LoVo (cell line): ENCODE data around the gene GSK3A.

ENCODE experiments used
- DNase-seq: peaks from one replicate; pipeline ENCODE4 v3.0.0-alpha.2; 2016; ENCODE audit warnings: low spot score

Gene GSK3A

DNA sequence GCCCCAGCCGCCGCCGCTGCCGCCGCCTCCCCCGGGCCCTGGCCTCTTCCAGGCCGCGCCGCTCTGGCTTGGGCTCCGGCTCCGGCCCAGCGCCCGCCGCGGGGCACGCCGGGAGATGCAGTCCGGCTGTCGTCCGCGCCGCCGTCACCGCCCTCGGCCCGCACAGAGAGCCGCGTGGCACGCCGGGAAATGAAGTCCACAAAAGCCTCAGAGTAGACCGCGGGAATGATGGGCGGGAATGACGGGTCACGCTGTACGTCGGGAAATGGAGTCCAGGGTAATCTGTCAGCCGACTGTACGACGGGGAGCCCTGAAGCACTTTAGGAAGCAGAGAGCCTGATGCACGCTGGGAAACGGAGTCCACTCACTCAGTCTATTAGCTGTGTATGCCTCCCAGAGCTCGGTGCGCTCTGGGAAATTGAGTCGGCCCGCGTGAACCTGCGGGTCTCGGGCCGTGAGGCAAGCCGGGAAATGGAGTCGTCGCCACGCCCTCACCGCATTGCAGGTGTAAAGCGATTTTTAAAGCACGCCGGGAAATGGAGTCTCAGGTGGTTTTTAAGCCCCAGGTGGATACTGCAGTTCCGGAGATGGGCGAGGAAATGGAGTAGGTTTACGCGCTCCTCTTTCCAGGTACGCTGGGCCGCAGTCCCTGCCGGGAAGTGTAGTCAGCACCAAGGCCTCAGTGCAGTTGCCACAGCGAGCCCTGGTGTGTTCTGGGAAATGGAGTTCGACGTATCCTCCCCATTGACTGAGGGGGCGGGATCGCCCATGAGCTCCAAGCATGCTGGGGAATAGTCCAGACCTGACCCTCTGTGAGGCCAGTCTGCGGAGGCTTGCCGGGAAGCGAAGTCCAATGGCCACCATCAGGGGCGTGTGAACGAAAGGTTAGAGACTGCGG is at the start of gene GSK3A:
Gene GSK3A (minus strand): TSS at position 91 of the 898 bp plus-strand sequence. CDS start 137 bp downstream, outside the sequence.
- DNase-seq, result peak; percentile 98

DNA sequence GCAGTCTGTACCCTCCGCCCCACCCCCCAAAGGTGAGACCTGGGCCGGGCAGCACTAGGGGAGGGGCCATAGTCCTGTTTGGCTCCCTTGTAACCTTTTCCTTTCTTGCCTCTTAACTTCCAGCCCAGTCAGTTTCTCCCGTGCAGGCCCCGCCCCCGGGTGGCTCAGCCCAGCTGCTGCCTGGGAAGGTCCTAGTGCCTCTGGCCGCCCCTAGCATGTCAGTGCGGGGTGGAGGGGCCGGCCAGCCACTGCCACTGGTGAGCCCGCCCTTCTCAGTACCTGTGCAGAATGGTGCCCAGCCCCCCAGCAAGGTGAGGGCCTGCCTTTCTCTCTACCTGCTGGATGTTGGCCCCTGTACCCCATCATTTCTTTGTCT is 49.0 kb upstream of the GSK3A start:
- DNase-seq, result no peak

DNA sequence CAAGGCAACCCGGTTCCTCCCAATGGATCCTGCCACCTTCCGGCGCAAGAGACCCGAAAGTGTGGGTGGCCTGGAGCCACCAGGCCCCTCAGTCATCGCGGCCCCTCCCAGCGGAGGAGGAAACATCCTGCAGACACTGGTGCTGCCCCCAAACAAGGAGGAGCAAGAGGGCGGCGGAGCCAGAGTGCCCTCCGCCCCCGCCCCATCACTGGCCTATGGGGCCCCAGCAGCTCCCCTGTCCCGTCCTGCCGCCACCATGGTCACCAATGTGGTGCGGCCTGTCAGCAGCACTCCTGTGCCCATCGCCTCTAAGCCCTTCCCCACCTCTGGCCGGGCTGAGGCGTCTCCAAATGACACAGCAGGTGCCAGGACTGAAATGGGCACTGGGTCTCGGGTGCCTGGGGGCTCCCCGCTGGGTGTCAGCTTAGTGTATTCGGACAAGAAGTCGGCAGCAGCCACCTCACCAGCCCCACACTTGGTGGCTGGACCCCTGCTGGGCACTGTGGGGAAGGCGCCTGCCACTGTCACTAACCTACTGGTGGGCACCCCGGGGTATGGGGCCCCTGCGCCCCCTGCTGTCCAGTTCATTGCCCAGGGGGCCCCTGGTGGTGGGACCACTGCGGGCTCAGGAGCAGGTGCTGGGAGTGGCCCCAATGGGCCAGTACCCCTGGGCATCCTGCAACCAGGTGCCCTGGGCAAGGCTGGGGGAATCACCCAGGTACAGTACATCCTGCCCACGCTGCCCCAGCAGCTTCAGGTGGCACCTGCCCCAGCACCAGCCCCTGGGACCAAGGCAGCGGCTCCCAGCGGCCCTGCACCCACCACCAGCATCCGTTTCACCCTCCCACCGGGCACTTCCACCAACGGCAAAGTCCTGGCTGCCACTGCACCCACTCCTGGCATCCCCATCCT is 48.4 kb upstream of the GSK3A start:
- no peak for DNase-seq

DNA sequence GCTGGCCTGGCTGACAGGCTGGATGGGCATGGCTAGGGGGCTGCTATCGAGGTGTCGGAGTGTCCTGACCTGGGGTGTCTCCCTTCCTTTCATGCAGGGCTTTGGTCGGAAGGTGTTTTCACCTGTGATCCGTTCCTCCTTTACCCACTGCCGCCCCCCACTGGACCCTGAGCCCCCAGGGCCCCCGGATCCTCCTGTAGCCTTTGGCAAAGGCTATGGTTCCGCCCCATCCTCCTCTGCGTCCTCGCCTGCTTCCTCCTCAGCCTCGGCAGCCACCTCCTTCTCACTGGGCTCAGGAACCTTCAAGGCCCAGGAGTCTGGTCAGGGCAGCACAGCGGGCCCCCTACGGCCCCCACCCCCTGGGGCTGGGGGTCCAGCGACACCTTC is 47.7 kb upstream of the GSK3A start:
- no peak for DNase-seq

DNA sequence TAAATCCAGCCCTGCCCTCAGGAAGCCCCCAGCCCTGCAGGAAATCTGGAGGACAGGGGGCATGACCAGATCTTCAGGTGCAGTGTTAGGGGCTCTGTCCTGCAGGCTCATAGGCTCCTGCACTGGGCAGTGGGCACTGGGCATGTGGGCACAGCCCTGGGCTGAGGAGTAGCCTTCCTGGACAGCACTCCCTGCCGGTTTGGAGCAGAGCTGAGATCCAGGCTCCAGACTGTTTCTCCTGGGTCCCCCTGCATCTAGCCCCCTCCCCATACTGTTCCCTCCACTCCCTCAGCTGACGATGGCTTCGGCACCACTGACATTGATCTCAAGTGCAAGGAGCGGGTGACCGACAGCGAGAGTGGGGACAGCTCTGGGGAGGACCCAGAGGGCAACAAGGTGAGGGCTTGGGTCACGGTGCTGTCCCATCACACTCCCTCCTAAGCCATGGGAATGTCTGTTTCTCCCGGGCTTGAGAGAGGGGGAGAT is 47.2 kb upstream of the GSK3A start:
- DNase-seq, result no peak

DNA sequence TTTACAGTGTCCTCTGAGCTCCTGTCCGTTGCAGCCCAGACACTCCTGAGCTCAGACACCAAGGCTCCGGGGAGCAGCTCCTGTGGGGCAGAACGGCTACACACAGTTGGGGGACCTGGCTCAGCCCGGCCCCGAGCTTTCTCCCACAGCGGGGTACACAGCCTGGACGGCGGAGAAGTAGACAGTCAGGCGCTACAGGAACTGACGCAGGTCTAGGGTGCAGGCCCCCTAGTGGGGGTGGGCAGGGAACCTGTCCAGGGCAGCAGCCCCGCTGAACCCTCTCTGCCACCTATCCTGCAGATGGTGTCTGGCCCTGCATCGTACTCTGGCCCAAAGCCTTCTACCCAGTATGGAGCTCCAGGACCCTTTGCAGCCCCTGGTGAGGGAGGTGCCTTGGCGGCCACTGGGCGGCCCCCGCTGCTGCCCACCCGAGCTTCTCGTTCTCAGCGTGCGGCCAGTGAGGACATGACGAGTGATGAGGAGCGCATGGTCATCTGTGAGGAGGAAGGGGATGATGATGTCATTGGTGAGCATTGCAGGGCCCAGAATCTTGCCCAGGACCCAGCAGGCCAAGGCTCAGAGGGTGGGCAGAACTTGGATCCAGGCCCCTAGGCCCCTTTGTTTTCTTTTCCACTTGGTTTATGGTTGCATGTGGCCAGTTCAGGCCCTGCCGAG is 46.6 kb upstream of the GSK3A start:
- DNase-seq, result no peak

DNA sequence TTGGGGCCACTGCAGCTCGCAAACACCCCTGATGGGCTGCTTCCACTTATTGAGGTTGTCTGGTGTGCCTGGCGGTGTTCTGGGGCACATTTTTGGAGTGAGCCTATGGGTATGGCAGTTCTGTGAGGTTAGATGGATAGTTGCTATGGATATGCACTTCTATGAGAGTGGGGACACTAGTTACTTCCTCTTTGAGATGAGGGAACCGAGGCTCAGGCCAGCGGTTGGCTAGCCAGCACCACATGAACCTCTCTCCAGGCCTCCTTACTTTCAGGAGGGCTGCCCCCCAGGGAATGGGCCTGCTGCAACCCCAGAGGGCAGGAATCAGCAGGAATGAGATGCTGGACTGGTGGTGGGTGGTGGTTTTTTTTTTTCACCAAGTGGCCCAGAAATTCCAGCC is 46.0 kb upstream of the GSK3A start:
- no peak for DNase-seq

DNA sequence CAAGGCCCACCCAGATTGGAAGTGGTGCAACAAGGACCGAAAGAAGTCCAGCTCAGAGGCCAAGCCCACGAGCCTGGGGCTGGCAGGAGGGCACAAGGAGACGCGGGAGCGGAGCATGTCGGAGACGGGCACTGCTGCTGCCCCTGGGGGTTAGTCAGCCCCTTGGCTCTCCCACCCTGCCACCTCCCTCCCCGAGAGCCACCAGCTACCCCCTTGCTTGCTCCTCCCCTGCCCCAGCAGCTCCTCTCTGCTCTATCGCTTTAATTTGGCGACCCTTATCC is 45.4 kb upstream of the GSK3A start:
- DNase-seq, result no peak

DNA sequence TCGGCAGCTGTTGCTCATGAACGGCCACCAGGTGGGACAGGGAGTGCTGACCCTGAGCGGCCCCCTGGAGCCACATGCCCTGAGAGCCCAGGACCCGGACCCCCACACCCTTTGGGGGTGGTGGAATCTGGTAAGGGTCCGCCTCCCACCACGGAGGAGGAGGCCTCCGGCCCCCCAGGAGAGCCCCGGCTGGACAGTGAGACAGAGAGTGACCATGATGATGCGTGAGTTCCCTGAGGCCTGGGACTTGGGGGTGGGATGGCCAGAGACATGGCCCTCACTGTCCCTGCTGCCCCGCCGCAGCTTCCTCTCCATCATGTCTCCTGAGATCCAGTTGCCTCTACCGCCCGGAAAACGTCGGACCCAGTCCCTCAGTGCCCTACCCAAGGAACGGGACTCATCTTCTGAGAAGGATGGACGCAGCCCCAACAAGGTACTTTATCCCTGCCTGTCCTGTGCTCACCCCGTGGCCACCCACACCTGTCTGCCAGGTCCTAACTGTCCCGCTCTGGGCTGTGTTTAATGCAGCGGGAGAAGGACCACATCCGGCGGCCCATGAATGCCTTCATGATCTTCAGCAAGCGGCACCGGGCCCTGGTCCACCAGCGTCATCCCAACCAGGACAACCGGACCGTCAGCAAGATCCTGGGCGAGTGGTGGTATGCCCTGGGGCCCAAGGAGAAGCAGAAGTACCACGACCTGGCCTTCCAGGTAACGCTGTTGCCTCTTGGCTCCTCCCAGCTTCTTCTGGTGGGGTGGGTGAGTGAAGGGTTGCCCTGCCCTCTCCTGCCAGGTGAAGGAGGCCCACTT is 44.8 kb upstream of the GSK3A start:
- no peak for DNase-seq

DNA sequence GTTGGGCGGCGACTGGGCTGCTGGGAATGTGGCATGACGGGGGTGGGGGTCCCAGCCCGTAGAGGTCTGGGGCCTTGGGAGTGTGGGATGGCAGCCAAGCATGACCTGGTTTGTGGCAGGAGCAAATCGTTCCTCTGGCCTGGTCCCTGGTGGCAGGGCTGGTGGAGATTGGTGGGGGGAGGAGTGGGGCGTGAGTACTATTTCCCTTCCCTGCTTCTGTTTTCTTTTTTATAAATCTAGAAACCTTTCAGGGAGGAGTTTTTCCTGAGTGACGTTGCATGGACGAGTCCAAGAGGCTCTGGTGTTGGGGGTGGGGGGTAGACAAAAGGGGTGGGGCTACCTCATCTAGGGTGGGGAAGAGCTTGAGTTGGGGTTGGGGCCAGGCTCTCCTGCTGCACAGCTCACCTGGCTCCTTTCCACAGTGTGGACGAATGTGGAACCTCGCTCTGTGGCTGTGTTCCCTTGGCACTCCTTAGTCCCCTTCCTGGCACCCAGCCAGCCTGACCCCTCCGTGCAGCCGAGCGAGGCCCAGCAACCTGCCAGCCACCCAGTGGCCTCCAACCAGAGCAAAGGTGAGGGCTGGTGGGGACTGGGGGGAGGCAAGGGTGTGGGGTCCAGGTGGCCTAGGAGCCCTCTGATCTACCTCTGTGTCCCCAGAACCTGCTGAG is 44.1 kb upstream of the GSK3A start:
- DNase-seq, result no peak

DNA sequence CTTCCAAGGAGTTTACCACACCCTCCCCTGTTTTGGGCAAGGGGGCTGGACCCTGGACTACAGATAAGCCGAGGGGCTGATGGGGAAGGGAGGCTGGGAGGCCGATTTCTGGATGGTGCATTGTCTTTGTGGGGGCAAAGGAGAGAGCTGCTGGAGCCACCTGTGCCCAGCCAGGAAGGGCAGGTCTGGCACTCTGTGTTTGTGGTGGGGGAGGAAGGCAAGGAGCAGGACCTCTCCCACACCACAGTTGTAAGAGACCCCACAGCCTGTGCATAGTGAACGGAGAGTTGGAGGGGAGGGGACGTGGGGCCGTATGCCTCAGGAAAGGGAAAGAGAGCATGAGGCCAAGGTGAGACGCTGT is 43.6 kb upstream of the GSK3A start:
- DNase-seq, result no peak

DNA sequence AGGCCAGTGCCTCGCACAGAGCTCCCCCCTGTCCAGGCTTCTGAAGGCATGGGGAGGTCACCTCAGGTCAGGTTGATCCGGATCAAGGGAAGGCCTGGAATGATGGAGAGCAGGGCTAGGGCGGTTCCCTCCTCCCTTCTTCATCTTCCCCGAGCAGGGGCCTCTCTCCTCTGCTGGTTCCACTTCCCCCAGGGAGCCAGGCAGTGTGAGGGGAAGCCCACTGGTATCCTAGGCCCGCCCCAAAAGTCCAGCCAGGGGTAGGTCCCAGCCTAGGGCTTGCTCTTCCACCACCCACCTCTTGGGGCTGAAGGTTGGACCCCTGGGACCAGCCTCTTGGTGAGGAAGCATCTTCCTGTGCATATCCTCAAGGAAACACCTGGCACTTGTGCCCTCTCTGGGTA is 43.1 kb upstream of the GSK3A start:
- no peak for DNase-seq

DNA sequence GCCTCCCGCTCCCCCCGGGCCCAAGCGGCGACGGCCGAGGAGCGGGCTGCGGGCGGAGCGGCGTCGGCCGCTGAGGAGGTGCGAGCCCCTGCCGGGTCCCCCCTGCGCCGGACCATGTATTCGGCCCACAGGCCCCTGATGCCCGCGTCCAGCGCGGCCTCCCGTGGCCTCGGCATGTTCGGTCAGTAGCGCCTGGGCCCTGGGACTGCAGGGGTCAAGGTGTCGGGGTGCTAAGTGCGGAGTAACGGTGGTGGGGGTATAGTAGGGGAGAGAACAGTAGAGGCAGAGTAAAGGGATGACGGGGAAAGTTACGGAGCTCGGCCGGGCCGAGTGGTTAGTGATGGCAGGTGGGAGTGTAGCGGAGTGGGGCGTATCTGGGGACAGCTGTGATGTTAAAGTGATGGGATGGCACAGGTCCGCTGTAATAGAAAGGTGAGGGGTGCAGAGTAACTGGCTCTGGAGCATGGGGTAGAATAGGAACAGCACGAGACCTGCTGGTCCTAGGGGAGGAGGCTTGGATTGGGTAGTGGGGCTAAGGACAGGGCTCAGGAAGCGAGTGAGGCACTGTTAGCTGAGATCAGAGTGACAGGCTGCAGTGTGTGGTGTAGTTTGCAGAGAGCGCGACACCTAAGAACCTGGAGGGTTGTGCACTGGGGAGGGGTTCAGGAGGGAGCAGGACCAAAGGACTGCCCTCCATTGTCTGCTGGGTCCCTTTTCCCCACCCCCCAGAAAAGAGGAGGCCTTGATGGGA is 42.4 kb upstream of the GSK3A start:
- DNase-seq, result no peak

DNA sequence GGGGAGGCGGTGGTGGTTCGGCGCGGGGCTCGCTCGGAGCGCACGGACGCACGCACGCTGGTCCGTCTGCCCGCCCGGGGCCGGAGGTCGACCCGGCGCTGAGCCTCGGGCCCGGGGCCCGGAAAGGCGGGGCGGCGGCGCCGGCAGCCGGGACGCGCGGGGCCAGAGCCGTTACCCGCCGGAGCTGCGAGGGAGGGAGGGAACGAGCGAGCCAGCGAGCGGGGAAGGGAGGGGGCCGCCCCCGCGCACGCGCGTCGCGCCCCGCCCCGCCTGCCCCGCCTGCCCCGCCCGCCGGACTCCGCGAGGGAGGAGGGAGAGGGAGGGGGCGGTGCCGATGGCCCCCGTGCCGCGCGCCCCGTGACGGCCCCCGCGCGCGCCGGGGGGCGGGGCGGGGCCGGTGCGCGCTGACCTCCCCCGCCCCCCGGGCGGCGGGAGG is 41.7 kb upstream of the GSK3A start:
- DNase-seq, result peak; percentile 76

DNA sequence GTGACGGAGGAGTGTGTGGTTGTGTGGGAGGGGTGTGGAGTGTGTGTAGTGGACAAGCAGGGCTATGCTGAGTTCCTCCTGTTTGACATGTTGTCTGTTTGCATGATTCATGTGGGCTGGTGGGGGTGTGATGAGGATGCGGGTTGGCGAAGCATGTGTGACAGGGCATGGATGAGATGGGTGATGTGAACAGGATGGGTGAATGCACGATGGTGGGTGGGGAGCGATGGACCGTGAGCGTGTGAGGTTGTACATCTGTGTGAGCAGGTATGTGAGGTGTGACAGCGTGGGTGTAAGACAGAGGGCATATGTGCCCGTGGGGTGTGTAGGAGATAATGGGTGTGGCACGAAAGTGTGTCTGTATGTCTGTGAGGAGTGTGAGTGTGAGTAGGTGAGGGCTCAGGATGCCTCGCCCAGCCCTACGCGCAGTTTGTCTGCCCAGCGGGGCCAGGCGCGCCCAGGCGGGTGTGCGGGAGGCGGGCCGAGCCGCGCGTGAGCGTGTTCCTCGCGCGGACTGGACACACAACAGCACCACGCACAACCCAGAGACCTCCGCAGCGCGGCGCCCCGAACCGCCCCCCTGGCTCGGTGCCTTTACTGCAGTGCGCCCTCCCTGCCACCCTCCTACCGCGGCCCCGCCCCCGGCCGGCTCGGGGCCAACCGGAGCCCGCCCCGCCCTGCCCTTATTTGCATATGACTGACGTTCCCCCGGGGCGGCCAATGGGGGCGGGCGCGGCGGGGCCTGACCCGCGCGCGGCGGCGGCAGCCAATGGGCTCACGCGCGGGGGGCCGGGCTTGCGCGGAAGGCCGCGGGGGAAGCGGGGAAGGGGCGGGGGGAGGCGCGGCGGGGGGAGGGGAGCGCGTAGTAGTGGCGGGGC is 41.0 kb upstream of the GSK3A start:
- peak; percentile 93 for DNase-seq

DNA sequence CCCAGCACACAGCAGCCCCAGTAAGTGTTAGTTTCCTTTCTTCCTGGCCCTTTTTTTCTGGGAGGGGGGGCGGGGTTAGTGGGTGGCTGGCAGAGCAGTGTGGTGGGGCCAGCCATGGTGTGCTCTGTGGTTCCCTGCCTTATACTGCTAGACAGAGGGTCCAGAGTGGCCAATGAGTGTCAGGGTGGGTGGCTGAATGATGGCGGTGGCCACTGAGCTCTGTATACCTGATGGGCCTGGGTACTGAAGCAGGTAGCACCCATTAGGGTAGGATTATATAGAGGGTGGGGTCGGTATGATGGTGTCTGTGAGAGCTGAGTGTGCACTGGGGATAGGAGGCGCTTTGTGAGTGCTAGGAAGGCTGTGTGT is 40.4 kb upstream of the GSK3A start:
- no peak for DNase-seq

DNA sequence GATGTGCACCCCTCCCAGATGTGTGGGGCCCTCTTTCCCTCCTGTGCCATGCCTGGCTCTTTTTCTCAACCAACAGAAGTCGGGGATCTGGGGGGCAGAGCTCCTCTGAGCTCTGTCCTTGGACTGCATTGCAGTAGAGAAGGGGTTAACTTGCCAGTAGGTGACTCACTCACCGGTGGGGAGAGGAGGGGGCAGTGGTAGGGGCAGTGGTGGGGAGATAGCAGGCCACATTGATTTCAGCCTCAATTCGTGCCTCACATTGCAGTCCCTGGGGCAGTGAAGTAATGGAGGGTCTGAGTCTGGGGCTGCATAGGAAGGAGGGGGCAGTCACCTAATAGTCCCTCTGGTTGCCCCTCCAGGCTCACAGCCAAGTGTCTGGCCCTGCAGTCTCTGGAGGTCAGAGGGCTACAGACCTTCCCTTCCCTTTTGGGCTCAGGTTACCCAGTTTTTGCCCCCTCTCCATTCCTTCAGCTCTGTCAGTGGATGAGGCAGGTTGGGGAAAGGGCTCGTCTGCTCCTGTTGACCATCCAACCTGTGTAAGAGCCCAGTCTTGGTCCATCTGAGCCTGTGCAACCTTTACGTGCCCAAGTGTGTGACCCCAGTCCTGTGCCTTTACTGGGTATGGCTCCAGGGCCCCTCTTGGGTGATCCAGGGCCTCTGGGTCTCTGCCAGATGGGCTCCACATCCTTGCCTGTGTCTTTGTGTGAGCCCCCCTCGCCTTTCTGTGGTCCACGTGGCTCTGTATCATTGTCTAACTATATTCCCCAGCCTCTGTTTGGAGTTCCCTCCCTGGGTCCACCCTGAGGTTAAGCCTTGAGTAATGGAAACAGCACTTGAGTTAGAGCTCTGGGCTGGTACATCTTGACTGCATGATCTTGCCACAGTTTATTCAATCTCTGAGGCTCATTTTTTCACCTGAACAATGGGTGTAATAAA is 39.7 kb upstream of the GSK3A start:
- no peak for DNase-seq

DNA sequence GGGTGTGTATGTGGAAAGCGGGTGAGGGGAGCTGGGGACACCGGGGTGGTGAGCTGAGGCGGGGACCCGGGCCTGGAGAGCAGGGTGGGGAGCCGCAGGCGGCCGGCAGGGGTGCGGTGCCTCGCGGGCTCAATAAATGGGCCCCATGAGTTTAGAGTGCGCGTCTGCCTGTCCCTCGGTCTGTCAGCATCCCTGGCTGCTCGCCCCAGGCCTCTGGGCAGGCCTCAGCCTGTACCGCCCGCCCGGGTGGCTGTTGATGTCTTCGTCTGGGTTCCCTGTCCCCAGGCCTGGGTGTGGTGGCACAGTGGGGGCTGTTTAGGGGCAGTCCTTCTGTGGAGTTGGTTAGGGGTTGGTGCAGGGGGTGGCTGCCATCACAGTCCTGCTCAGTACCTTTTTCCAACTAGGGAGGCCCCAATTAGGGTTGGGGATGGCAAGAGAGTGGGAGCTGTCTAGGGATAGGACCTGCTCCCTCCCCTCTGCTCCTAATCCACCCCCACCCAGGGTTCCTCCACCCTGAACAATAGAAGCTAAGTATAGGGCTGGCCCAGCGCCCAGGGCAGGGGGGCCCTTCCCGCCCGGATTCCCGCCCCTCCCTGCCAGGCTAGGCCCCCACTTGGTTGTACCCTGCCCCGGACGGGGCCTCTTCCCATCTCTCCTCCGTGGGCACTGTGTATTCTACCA is 38.9 kb upstream of the GSK3A start:
- DNase-seq, result no peak
